ENCODE results near the gene ATXN10.
"Not testable (repeated sequence)": the region's sequence is repeated elsewhere in the genome, so short reads cannot be mapped to it uniquely, and the experiment has no call there.

Gene ATXN10

DNA sequence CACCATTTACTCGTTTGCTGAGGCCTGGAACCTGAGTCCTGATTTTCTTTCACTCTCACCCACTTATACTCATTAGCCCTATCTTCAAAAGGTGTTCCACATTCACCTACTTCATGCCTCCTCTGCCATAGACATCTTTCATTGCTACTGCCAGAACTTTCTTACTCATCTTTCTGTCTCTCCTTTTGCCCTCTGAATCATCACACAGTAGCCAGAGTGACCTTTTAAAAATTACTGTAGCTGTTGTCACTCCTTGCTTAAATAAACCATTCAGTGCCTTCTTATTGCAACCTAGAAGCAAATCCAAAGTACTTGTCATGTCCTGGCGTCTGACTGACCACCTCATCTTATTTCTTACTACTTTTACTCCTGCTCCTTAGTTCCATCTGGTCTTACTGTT lies 38.2 kb downstream of the ATXN10 start:
- no peak for DNase-seq
- no peak overlapping the region for H2BK120ac ChIP-seq (ENCODE audit: insufficient read depth, low read length, poor library complexity)
- H3K4me3 ChIP-seq (ENCODE audit: low read depth, low read length) = no peak overlapping the region
- no peak overlapping the region for H2AFZ ChIP-seq (ENCODE audit: insufficient read depth, low read length, poor library complexity)
- no peak overlapping the region for H2BK5ac ChIP-seq (ENCODE audit: low read depth, low read length, poor library complexity)
- H3K4ac ChIP-seq (ENCODE audit: low read depth, low read length) = no peak overlapping the region
- H3K9me3 ChIP-seq (ENCODE audit: insufficient read depth, low read depth, low read length) = no peaks in the 10 kb centered on the region
- H3K18ac ChIP-seq (ENCODE audit: low read length) = no peak overlapping the region
- no peak overlapping the region for H3K23ac ChIP-seq (ENCODE audit: low read length)
- H3K4me1 ChIP-seq (ENCODE audit: control insufficient read depth in 1 of 2, insufficient read depth in 2 of 2, low read length in 2 of 2) = peaks cover 2 to 5% of the 10 kb centered on the region in 2 experiments
- no peak overlapping the region for H3K9ac ChIP-seq (ENCODE audit: low read length)
- no peak overlapping the region for H4K12ac ChIP-seq (ENCODE audit: low read depth, low read length)
- H3K27ac ChIP-seq (ENCODE audit: low read depth, low read length) = peak overlapping the region; percentile 21
- H3K14ac ChIP-seq (ENCODE audit: low read length) = no peak overlapping the region
- H3K79me2 ChIP-seq (ENCODE audit: control insufficient read depth, insufficient read depth, low read length, poor library complexity) = no peaks in the 10 kb centered on the region
- no peak overlapping the region for H2BK12ac ChIP-seq (ENCODE audit: low read length)
- WGBS (ENCODE audit: extremely low coverage, insufficient coverage, insufficient read length) = no CpG with 5 or more reads among the region's 2 CpGs
- H3K36me3 ChIP-seq (ENCODE audit: control insufficient read depth in 1 of 2, insufficient read depth in 2 of 2, low read length in 2 of 2) = peaks cover 4 to 7% of the 10 kb centered on the region in 2 experiments
- H3K27me3 ChIP-seq (ENCODE audit: insufficient read depth, low read length) = no peaks in the 10 kb centered on the region
- H3K4me2 ChIP-seq (ENCODE audit: low read length) = no peak overlapping the region
- H3K79me1 ChIP-seq (ENCODE audit: low read length) = no peaks in the 10 kb centered on the region
- H4K8ac ChIP-seq (ENCODE audit: low read depth, low read length) = no peak overlapping the region
- H4K91ac ChIP-seq (ENCODE audit: low read depth, low read length) = no peak overlapping the region
- no peak overlapping the region for H2AK5ac ChIP-seq (ENCODE audit: low read length)

DNA sequence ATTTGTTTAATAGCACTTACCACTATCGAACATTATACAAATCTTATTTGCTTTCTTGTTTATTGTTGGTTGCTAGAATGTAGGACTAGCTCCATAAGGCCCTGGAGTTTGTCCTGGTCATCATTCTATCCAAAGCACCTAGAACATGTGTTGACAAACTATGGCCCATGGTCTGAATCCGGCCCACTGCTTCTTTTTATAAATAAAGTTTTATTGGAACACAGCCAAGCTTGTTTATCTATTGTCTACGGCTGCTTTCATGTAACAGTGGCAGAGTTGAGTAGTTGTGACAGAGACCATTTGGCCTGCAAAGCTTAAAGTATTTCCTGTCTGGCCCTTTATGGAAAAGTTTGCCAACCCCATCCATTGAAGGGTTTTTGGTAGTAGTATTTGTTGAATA lies 38.8 kb downstream of the ATXN10 start:
- Histone ChIP-seq H3K36me3 (ENCODE audit: control insufficient read depth in 1 of 2, insufficient read depth in 2 of 2, low read length in 2 of 2) (peaks cover 4 to 7% of the 10 kb centered on the region in 2 experiments), H3K9ac (ENCODE audit: low read length) (no peak overlapping the region), H2BK5ac (ENCODE audit: low read depth, low read length, poor library complexity) (no peak overlapping the region), H3K4me1 (ENCODE audit: control insufficient read depth in 1 of 2, insufficient read depth in 2 of 2, low read length in 2 of 2) (peaks cover 2 to 5% of the 10 kb centered on the region in 2 experiments), H3K4me3 (ENCODE audit: low read depth, low read length) (no peak overlapping the region), H2AFZ (ENCODE audit: insufficient read depth, low read length, poor library complexity) (no peak overlapping the region), H3K9me3 (ENCODE audit: insufficient read depth, low read depth, low read length) (no peaks in the 10 kb centered on the region), H3K27me3 (ENCODE audit: insufficient read depth, low read length) (no peaks in the 10 kb centered on the region), H3K14ac (ENCODE audit: low read length) (no peak overlapping the region), H3K23ac (ENCODE audit: low read length) (no peak overlapping the region), H3K4ac (ENCODE audit: low read depth, low read length) (no peak overlapping the region), H2AK5ac (ENCODE audit: low read length) (no peak overlapping the region), H3K4me2 (ENCODE audit: low read length) (no peak overlapping the region), H3K79me2 (ENCODE audit: control insufficient read depth, insufficient read depth, low read length, poor library complexity) (no peaks in the 10 kb centered on the region), H4K12ac (ENCODE audit: low read depth, low read length) (no peak overlapping the region), H4K8ac (ENCODE audit: low read depth, low read length) (no peak overlapping the region), H3K79me1 (ENCODE audit: low read length) (no peaks in the 10 kb centered on the region), H3K18ac (ENCODE audit: low read length) (no peak overlapping the region), H2BK12ac (ENCODE audit: low read length) (no peak overlapping the region), H3K27ac (ENCODE audit: low read depth, low read length) (no peak overlapping the region), H4K91ac (ENCODE audit: low read depth, low read length) (no peak overlapping the region), H2BK120ac (ENCODE audit: insufficient read depth, low read length, poor library complexity) (no peak overlapping the region)
- no peak for DNase-seq
- 100% methylated on average over 1 of the region's 3 CpGs for WGBS (ENCODE audit: extremely low coverage, insufficient coverage, insufficient read length)

DNA sequence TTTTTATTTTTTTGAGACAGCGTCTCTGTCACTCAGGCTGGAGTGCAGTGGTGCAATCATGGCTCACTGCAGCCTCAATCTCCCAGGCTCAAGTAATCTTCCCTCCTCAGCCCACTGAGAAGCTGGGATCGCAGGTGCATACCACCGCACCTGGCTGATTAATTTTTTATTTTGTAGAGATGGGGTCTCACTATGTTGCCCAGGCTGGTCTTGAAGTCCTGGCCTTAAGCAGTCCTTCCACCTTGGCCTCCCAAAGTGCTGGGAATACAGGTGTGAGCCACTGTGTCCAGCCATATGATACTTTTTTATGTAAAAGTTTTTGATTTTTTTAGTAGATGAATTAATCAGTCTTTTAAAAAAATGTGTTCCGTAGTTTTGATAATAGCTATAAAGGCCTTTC lies 42.8 kb downstream of the ATXN10 start:
- not testable (repeated sequence) for H3K9ac ChIP-seq (ENCODE audit: low read length); H3K36me3 ChIP-seq (ENCODE audit: control insufficient read depth in 1 of 2, insufficient read depth in 2 of 2, low read length in 2 of 2); DNase-seq; H4K8ac ChIP-seq (ENCODE audit: low read depth, low read length); H3K9me3 ChIP-seq (ENCODE audit: insufficient read depth, low read depth, low read length); H3K4me2 ChIP-seq (ENCODE audit: low read length); H3K18ac ChIP-seq (ENCODE audit: low read length); H3K79me2 ChIP-seq (ENCODE audit: control insufficient read depth, insufficient read depth, low read length, poor library complexity); H2BK5ac ChIP-seq (ENCODE audit: low read depth, low read length, poor library complexity); H2BK12ac ChIP-seq (ENCODE audit: low read length); H3K4me1 ChIP-seq (ENCODE audit: control insufficient read depth in 1 of 2, insufficient read depth in 2 of 2, low read length in 2 of 2); H2BK120ac ChIP-seq (ENCODE audit: insufficient read depth, low read length, poor library complexity); H4K12ac ChIP-seq (ENCODE audit: low read depth, low read length); H2AFZ ChIP-seq (ENCODE audit: insufficient read depth, low read length, poor library complexity); H3K4ac ChIP-seq (ENCODE audit: low read depth, low read length); H3K4me3 ChIP-seq (ENCODE audit: low read depth, low read length); H3K79me1 ChIP-seq (ENCODE audit: low read length); H2AK5ac ChIP-seq (ENCODE audit: low read length); H3K27me3 ChIP-seq (ENCODE audit: insufficient read depth, low read length); H3K14ac ChIP-seq (ENCODE audit: low read length); H3K27ac ChIP-seq (ENCODE audit: low read depth, low read length); H4K91ac ChIP-seq (ENCODE audit: low read depth, low read length); H3K23ac ChIP-seq (ENCODE audit: low read length)
- WGBS (ENCODE audit: extremely low coverage, insufficient coverage, insufficient read length) = no CpG with 5 or more reads among the region's 4 CpGs

GRCh38 chr22:45717789-45718188 lies 46.2 kb downstream of the ATXN10 start:
- Histone ChIP-seq H2AK5ac (ENCODE audit: low read length) (no peak overlapping the region), H3K9ac (ENCODE audit: low read length) (no peak overlapping the region), H3K9me3 (ENCODE audit: insufficient read depth, low read depth, low read length) (no peaks in the 10 kb centered on the region), H3K23ac (ENCODE audit: low read length) (no peak overlapping the region), H3K36me3 (ENCODE audit: control insufficient read depth in 1 of 2, insufficient read depth in 2 of 2, low read length in 2 of 2) (peaks cover 10% of the 10 kb centered on the region in 2 experiments), H3K4ac (ENCODE audit: low read depth, low read length) (no peak overlapping the region), H3K4me3 (ENCODE audit: low read depth, low read length) (no peak overlapping the region), H2AFZ (ENCODE audit: insufficient read depth, low read length, poor library complexity) (no peak overlapping the region), H2BK120ac (ENCODE audit: insufficient read depth, low read length, poor library complexity) (no peak overlapping the region), H3K18ac (ENCODE audit: low read length) (no peak overlapping the region), H3K14ac (ENCODE audit: low read length) (no peak overlapping the region), H4K91ac (ENCODE audit: low read depth, low read length) (no peak overlapping the region), H3K79me2 (ENCODE audit: control insufficient read depth, insufficient read depth, low read length, poor library complexity) (no peaks in the 10 kb centered on the region), H3K4me2 (ENCODE audit: low read length) (no peak overlapping the region), H3K4me1 (ENCODE audit: control insufficient read depth in 1 of 2, insufficient read depth in 2 of 2, low read length in 2 of 2) (no peaks in the 10 kb centered on the region), H3K79me1 (ENCODE audit: low read length) (no peaks in the 10 kb centered on the region), H4K8ac (ENCODE audit: low read depth, low read length) (no peak overlapping the region), H3K27ac (ENCODE audit: low read depth, low read length) (no peak overlapping the region), H3K27me3 (ENCODE audit: insufficient read depth, low read length) (no peaks in the 10 kb centered on the region), H2BK5ac (ENCODE audit: low read depth, low read length, poor library complexity) (no peak overlapping the region), H2BK12ac (ENCODE audit: low read length) (no peak overlapping the region), H4K12ac (ENCODE audit: low read depth, low read length) (no peak overlapping the region)
- DNase-seq = peak in 1 of 2 donors; percentile 42
- no CpG with 5 or more reads among the region's 1 CpG for WGBS (ENCODE audit: extremely low coverage, insufficient coverage, insufficient read length)

Measured in trophoblast cell (in vitro differentiated cells and primary cell).